GM12873 (cell line): Measurements from ENCODE around the gene STYXL2.

ENCODE experiments used
- CTCF ChIP-seq: IDR thresholded peaks from 2 replicates; pipeline ENCODE4 v1.5.1; 2012; ENCODE audit warnings: low read depth, mild to moderate bottlenecking, moderate library complexity, low read length, control low read depth; ENCODE audit not compliant: insufficient read depth; ENCODE audit errors: missing control alignments

Gene STYXL2

GRCh38 chr1:167093846-167094516, at the start of gene STYXL2:
STYXL2 (plus strand) TSS chr1:167094075; CDS start chr1:167094850, 775 bp downstream.
- TF ChIP-seq CTCF: no peak

- no peak for TF ChIP-seq CTCF
These were observed 42.0 kb upstream of the STYXL2 start for GRCh38 chr1:167051907-167052306.

- TF ChIP-seq CTCF: peak; percentile 57
These were observed 41.5 kb upstream of the STYXL2 start for GRCh38 chr1:167052389-167052788.

GRCh38 chr1:167054531-167054930, 39.3 kb upstream of the STYXL2 start:
- TF ChIP-seq CTCF: no peak

- no peak for TF ChIP-seq CTCF
These were observed 38.8 kb upstream of the STYXL2 start for GRCh38 chr1:167054946-167055630.

- TF ChIP-seq CTCF: no peak
These were observed 37.2 kb upstream of the STYXL2 start for GRCh38 chr1:167056529-167057231.

- peak; percentile 76 for TF ChIP-seq CTCF
These were observed 36.6 kb upstream of the STYXL2 start for GRCh38 chr1:167057241-167057688.
